Upper lobe of right lung (tissue), 1 donor: ENCODE measurements around the gene CFL2. TPM values are rescaled to one million over a fixed set of nuclear protein-coding genes. Genes with fewer than 3 reads are reported as not detected.

Experiments
- ATAC-seq: fragments of 200-7000 bp; cut with Tn5 transposase; one replicate; pipeline ENCODE4 v1.9.1; 2020; ENCODE audit warnings: mild to moderate bottlenecking, moderate library complexity
- DNase-seq: peaks from one replicate; pipeline ENCODE4 v3.0.0-alpha.2; 2020
- H3K27ac ChIP-seq: fragments of 200-600 bp; one replicate; pipeline ENCODE4 v1.8.0; 2022
- H3K27me3 ChIP-seq: fragments of 200-600 bp; one replicate; pipeline ENCODE4 v1.8.0; 2022; ENCODE audit warnings: mild to moderate bottlenecking
- H3K36me3 ChIP-seq: fragments of 200-600 bp; one replicate; pipeline ENCODE4 v1.8.0; 2022
- H3K4me1 ChIP-seq: fragments of 200-600 bp; one replicate; pipeline ENCODE4 v1.8.0; 2022
- H3K4me3 ChIP-seq: fragments of 200-600 bp; one replicate; pipeline ENCODE4 v1.8.0; 2022; ENCODE audit warnings: mild to moderate bottlenecking
- H3K9me3 ChIP-seq: fragments of 200-600 bp; one replicate; pipeline ENCODE4 v1.8.0; 2022
- CTCF ChIP-seq: fragments of 200-600 bp; IDR thresholded peaks from one replicate; pipeline ENCODE4 v1.8.0; 2022; ENCODE audit warnings: antibody characterized with exemption
- intact Hi-C: fragments of 100-400 bp; cut with DNase I; formaldehyde crosslinking; loops from one replicate; pipeline ENCODE4 v1.11.0; 2022
- total RNA-seq: library from RNA; stranded (reverse); fragmentation: NEBNext Ultra II Directional; extraction: Animal tissue kit (Norgen Biotek cat#: 25700); gene quantifications from one replicate; pipeline ENCODE4 v1.2.1, GENCODE V29; 2021
- donor health status: DM: no; HTN: yes; CAD: no; lungs with severe emphysema.

Gene CFL2
- total RNA-seq, 1 donor from 2014 or later = 56.5 TPM

DNA sequence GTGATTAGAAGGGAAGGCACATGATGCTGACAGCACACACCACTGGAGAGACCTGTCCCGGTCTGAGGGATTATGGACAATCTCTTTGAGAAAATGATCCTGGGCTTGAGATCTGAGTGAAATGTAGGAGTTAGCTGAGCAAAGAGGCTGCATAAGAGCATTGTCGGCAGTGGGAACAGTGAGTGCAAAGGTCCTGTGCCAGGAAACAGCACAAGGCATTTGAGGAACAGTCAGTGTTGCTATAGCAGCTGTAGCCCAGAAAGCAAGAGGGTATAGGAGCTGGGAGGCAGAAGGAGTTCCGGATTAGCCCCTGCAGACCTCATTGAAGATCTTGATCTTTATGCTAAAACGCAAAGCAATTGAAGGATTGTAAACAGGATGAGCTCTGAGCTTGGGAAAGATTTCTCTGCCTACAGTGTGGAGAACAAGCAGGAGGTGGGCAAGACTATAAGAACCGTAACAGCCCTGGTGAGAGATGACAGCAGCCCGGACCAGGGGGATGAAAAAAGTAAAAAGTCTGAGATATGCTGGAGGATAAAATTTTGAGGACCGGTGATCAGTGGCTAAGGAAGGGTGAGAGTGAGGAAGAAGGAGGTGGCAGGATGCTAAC, 28.5 kb downstream of the CFL2 start:
- no peak overlapping the region for H3K4me3 ChIP-seq
- H3K27me3 ChIP-seq = no peaks in the 10 kb centered on the region
- H3K36me3 ChIP-seq = no peaks in the 10 kb centered on the region
- no peaks in the 10 kb centered on the region for H3K4me1 ChIP-seq
- ATAC-seq (no peak), DNase-seq (no peak)
- TF ChIP-seq CTCF = no peak
- no peaks in the 10 kb centered on the region for H3K9me3 ChIP-seq
- intact Hi-C loops = no loop called here
- H3K27ac ChIP-seq = no peak overlapping the region

GRCh38 chr14:34684578-34684977, 29.8 kb downstream of the CFL2 start:
- Histone ChIP-seq H3K27ac (no peak overlapping the region), H3K27me3 (no peaks in the 10 kb centered on the region), H3K9me3 (no peaks in the 10 kb centered on the region), H3K36me3 (no peaks in the 10 kb centered on the region), H3K4me1 (no peaks in the 10 kb centered on the region), H3K4me3 (no peak overlapping the region)
- ATAC-seq = no peak
- no peak for DNase-seq
- TF ChIP-seq CTCF = no peak
- intact Hi-C loops = no loop called here

DNA sequence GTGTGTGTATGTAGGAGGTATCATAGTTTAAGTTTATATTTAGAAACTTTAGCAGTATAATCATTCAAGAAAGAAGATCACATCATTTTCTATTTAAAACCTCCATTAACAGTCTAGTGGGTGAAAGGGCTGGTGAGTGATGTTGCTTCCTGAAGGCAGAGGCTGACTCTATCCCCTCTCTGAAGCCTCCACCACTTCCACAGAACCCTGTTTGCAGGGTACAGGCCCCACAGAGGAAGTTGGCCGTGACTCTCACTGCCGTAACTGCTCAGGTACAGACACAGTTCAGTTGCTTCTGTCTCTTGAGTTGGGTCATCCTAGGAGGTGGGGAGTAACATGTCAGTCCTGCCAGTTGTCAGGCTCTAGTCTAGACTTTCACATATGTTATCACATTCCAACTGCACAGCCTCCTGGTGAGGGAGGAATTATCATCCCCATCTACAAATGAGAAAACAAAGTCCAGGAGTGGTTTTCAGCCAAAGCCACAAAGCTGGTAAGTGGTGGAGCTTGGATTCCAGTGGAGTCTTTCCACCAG, 31.5 kb downstream of the CFL2 start:
- DNase-seq (no peak), ATAC-seq (peak; percentile 21)
- intact Hi-C loops = no loop called here
- Histone ChIP-seq H3K9me3 (no peaks in the 10 kb centered on the region), H3K4me3 (no peak overlapping the region), H3K27ac (no peak overlapping the region), H3K4me1 (no peaks in the 10 kb centered on the region), H3K36me3 (no peaks in the 10 kb centered on the region), H3K27me3 (no peaks in the 10 kb centered on the region)
- no peak for TF ChIP-seq CTCF

DNA sequence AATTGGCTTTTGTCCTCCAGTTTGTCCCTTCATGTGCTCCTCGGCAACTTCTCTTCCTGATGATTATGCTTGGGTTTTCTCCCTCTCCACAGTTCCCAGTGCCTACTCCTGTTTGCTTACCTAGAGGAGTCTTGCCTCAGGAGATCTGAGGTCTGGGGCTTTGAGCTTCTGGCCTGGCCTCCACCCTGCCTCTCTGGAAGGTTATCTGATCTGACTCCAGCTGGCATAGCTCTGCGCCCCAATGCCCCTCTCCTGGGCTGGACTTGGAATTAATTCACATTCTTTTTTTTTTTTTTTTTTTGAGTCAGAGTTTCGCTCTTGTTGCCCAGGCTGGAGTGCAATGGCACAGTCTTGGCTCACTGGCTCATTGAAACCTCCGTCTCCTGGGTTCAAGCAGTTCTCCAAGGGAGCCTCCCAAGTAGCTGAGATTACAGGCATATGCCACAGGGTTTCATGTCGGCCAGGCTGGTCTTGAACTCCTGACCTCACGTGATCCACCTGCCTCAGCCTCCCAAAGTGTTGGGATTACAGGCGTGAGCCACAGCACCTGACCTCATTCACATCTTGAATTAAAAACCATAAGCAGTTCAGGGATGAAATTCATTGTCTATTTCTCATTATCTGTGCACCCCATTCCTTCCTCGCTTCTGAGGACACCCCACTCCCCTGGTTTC, 33.5 kb downstream of the CFL2 start:
- Histone ChIP-seq H3K27ac (no peak overlapping the region), H3K4me3 (no peak overlapping the region), H3K36me3 (no peaks in the 10 kb centered on the region), H3K27me3 (no peaks in the 10 kb centered on the region), H3K9me3 (no peaks in the 10 kb centered on the region), H3K4me1 (no peaks in the 10 kb centered on the region)
- DNase-seq (no peak), ATAC-seq (no peak)
- intact Hi-C loops = no loop called here
- TF ChIP-seq CTCF = no peak

GRCh38 chr14:34678735-34679134, 35.7 kb downstream of the CFL2 start:
- Histone ChIP-seq H3K4me3 (no peak overlapping the region), H3K9me3 (no peaks in the 10 kb centered on the region), H3K36me3 (no peaks in the 10 kb centered on the region), H3K4me1 (no peaks in the 10 kb centered on the region), H3K27ac (no peak overlapping the region), H3K27me3 (no peaks in the 10 kb centered on the region)
- ATAC-seq (no peak), DNase-seq (no peak)
- intact Hi-C loops = no loop called here
- no peak for TF ChIP-seq CTCF
